GM19043 (cell line): ENCODE results near the gene PKP3.
"Not testable (repeated sequence)": the region's sequence is repeated elsewhere in the genome, so short reads cannot be mapped to it uniquely, and the experiment has no call there.

Source experiments
- ATAC-seq: cut with Tn5 transposase; IDR thresholded peaks from one replicate; pipeline ENCODE4 v1.9.1; 2021; ENCODE audit warnings: low read depth; ENCODE audit not compliant: unreplicated experiment

The PKP3 gene

DNA sequence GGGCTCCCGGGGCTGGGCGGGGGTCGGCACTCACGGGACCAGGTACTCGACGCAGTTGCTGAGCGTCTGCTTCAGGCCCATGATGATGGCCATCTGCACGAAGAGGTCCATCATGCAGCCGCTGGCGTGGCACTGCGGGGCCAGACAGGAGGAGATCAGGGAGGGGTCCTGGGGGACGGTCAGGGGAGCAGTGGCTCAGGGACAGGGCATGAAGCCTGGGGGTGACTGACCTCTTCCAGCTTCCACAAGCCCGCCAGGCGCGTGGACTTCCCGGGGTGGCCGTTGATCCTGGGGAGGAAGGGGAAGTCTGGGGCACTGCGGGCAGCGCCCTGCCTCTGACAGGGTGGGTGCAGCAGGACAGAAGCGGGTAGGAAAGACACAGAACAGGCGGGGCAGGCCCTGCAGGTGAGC lies 26.9 kb downstream of the PKP3 start:
- ATAC-seq, result no peak

DNA sequence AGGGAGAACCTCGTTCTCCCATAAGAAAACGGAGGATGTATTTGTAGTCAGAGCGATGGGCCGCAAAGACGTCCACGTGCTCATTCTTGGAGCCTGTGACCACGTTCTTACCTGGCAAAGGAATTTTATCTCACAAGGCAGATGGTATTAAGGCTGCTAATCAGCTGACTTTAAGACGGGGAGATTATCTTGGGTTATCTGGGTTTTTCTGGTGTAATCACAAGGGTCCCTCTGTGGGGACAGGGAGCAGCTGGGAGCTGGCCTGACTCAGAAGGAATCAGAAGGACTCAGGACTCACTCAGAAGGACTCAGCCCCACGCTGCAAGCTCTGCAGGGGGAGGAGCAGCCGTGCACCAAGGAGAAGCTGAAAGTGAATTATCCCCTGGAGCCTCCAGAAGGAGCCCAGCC lies 28.2 kb downstream of the PKP3 start:
- no peak for ATAC-seq

DNA sequence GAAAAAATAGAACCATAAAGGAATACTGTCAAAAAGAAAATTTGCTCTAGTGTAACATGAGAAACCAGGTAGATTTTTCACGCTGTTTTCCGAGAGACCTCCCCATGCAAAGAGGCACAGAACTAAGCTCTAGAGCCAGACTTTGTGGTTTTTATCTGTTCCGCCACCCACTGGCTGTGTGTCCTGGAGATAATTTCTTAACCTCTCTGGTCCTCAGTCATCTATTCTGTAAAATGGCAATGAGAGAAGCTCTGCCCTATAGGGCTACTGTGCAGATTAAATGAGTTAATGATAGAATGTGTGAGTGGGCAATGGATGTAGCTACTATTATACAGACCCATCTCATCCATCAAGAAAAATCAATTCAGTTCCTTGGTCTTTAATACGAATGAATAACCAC lies 30.2 kb downstream of the PKP3 start:
- ATAC-seq, result no peak

DNA sequence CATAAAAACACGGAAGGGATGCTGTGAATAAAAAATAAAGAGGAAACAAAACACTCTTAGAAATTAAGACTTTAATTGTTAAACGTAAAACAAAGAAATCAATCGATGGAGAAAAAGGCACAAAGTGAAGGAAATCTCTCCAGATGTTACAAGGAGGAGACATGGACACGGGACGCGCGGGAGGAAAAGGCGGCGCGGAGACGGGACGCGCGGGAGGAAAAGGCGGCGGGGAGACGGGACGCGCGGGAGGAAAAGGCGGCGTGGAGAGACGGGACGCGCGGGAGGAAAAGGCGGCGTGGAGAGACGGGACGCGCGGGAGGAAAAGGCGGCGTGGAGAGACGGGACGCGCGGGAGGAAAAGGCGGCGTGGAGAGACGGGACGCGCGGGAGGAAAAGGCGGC lies 30.8 kb downstream of the PKP3 start:
- not testable (repeated sequence) for ATAC-seq

DNA sequence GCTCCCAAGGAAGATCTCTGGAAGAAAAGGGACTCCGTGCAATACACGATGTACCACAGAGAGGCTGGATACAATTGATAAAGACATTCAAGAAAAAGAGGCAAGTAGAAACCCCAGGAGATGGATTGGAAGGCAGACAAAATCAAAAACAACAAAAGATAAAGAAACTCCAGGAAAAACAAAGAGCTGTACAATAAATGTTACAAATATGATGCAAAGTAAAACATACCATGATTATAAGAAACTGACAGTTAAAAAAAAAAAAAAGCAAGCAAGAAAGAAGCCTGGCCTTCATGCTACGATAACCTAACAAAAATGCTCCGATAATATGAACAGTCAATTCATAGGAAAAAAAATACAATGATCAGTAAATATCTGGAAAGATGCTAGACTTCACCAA lies 31.3 kb downstream of the PKP3 start:
- no peak for ATAC-seq

DNA sequence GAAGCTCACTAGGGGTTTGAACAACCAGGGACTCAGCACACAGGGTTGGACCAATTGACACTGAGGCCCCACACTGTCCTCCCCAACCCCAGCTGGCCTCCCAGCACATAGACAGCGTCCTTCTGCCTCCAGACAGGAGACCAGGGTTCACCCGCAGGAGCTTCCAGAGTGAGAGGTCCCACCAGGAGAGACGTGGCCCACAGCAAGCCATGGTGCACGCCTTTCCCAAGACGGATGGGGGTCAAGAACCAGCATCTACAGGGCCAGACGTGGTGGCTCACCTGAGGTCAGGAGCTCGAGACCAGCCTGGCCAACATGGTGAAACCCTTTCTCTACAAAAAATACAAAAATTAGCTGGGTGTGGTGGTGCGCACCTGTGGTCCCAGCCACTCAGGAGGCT lies 32.8 kb downstream of the PKP3 start:
- ATAC-seq, result no peak

DNA sequence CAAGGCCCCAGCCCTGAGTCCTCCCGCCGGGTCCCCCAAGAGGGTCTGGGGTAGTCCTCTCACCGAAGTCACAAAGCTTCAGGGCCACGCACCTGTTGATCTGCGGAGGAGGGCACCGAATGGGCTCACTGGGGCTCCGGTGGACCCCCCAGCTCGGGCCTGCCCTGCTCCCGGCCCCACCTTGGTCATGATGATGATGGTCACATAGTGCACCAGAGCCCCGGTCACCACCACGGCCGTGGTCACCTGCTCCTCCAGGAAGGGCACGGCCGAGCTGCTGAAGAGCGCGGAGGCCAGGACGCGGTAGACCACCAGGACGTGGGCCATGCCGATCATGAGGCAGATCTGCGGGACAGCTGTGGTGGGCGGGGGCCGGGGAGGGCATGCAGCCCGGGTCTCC lies 34.3 kb downstream of the PKP3 start:
- ATAC-seq, result no peak

DNA sequence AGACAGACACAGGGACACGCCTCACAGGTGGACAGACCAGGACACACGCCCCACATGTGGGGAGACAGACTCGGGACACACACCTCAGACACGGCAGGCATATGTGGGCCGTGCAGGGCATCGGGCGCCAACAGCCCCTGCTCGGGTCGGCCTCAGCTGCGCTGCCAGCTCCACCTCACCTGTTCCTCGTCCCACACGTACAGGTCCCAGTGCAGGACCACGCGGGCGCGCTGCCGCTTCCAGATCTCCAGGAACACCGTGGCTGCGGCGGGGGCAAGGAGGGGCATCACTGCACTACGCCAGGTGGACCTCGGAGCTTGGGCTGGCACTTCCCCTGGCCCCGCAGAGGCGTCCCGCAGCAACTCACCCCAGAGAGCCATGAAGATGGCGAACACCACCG lies 35.4 kb downstream of the PKP3 start:
- no peak for ATAC-seq

DNA sequence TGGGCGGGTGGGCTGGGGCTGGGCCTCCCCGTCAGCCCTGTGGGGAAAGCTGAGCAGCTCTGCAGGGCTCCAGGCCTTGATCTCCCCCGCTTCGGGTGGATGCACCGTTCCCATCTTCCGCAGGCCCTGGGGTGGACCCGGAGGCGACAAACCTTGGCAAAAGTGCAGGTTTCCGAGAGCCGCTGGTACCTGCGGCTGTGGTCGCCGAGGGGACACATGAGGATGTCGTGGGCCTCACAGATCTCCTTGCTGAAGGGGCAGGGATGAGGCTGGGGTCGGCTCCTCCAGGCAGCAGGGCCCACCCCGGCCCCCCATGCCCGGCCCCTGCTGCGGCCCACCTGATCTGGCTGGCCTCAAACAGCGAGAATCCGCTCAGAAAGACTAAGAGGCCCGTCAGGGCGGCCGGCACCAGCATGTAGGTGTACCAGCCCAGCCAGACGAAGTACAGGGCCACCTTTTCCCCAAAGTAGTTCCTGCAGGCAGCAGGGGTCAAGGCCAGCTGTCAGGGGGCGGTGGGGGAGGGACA lies 36.0 kb downstream of the PKP3 start:
- ATAC-seq, result no peak

DNA sequence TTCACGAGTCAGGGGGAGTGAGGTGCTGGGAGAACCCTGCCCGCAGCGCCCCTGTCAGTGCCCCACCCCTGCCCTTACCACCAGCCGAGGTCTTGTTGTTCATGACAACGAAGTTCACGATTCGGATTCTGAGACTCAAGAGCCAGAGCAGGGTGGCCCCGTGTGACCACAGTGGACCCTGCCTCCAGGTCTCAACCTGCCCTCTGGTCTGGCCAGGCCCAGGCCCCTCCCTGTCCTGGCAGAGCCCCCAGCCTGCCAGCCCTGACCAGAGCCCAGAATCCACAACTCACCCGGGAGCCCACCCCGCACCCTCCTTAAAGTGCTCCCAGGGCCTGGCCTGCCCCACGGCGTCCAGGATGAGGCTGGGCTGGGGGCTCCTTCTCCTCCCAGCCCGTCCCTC lies 37.9 kb downstream of the PKP3 start:
- no peak for ATAC-seq

DNA sequence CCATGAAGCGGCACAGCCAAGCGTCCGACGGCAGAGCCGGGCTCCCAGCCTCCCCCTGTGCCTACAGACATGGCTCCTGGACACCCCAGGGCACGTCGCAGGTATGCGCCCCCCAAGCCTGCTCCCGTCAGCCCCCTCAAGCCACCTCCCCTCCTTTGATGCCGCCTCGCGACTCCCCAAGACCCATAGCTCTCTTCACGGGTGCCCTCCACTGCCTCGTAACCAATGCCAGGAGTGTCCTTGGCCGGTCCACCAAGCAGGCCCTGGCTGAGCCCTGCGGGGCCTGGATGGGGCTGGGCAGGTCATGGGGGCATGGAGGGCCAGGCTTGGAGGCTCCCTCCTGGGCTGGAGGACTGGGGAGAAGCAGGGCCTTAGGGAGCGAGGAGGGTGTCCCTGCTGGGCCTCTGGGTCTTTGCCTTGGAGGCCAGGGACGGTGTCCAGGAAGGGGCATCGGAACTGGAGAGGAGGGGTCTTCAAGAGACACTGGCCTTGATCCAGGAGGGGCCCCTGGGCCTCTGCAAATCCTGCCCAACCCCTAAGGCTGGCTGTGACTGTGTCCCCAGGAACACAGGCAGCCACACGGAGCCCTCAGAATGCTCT lies 38.6 kb downstream of the PKP3 start:
- no peak for ATAC-seq

DNA sequence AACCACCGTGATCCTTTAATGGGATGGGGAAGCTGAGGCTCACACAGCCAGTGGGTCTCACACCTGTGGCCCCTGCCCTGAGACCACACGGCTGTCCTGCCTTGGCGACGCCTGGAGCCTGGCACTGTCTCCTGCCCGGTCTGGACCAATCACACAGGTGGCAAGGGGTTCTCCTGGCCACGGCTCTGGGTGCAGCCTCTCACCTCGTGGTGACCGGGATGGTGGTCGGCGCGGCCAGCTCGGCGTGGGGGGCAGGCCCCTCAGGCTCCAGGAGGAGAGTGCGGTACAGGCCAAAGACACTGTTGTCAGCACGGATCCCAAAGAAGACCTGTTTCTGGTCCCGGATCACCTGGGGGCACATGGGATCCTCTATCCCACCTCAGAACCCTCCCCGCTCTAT lies 39.1 kb downstream of the PKP3 start:
- no peak for ATAC-seq

DNA sequence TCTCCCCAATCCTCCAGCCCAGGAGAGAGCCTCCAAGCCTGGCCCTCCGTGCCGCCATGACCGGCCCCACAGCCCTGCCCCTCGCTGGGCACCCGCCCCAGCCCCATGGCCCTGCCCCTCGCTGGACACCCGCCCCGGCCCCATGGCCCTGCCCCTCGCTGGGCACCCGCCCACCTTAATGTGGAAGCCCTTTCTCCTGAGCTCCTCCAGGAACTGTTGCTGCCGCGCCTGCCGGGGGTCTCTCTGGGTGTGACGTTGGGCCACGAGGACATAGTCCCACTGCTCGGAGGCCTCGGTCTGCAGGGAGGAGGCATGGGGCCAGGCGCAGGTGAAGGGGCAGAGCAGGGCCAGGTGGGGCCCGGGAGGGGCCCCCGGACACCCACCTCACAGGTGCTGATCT lies 39.6 kb downstream of the PKP3 start:
- no peak for ATAC-seq

DNA sequence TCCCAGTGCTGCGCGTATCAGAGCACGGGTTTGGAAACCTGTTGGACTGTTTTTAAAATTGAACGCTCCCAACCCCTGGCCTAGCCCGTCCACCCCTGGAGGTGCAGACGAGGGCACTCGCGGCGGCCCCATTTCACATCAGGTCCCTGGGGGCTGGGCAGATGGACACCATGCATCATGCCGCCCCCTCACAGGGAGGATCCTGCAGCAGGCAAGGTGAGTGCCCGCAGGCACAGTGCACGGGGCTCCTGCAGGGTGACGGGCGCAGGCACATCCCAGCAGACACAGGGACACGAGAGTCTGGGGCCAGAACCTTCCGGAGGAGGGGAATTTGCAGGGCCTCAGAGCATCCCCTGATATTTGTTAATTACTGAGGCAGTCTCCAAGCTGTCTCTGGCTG lies 40.5 kb downstream of the PKP3 start:
- no peak for ATAC-seq

DNA sequence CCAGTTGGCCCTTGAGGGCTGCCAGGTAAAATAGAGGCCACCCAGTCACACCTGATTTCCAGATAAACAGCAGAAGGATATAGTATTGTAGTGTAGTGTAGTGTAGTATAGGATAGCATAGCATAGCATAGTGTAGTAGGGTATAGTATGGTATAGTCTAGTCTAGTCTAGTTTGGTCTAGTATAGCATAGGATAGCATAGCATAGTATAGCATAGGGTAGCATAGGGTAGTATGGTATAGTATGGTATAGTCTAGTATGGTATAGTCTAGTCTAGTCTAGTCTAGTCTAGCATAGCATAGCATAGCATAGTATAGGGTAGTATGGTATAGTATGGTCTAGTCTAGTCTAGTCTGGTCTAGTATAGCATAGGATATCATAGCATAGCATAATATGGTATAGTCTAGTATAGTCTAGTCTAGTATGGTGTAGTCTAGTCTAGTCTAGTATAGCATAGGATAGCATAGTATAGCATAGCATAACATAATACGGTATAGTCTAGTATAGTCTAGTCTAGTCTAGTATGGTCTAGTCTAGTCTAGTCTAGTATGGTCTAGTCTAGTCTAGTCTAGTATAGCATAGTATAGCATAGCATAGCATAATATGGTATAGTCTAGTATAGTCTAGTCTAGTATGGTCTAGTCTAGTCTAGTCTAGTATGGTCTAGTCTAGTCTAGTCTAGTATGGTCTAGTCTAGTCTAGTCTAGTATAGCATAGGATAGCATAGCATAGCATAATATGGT lies 41.2 kb downstream of the PKP3 start:
- ATAC-seq, result not testable (repeated sequence)

DNA sequence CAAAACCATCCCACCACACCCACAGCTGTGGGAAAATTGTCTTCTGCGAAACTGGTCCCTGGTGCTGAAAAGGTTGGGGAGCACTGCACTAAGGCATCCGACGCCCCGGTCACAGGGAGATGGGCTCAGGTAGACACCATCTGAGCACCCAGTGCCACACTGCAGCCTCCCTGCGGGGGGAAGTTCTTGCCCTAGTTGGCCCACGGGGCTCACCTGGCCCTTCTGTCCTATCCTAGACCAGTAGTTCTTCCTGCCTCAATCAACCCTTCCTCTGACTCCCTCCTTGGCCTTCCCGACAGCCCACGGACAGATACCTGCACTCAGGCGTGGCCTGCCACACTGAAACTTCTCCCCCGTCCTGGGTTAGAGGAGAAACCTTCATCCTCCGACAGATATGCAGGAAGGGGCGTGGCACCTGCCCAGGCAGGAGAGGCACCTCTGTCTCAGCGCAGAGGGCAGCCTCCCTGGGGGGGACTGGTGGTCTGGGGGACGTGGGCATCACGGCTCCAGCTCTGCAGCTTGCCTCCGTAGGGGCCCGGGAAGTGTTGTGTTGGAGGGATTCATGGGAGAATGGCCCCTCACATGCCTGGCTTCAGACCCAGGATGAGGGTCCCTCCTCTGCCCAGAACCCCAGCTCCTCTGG lies 43.3 kb downstream of the PKP3 start:
- ATAC-seq, result no peak

DNA sequence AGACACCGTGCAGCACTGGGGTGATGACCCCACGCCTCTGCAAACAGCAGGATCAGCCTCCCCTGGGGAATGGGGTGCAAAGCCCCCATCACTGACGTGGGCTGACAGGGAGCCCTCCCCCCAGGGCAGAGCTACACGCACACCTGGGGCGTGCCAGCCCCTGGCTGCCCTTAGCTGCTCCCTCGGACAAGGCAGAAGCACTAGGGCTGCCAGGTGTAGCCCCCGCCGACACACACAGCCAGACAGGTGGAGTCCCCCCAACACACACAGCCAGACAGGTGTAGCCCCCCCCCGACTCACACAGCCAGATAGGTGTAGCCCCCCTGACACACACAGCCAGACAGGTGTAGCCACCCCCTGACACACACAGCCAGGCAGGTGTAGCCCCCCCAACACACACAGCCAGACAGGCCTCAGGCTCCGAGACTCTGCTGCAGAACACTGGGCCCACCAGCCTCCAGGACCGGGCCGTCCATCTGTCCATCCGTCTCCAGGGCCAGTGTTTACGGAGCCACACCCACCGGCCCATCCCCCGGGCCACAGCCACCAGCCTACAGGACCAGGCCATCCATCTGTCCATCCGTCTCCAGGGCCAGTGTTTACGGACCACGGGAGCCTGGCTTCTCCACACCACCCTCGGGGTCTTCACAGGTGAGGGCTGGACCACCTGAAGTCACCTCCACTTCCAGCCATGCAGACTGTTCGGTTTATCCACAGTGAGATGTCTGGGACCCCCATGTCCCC lies 44.3 kb downstream of the PKP3 start:
- no peak for ATAC-seq

DNA sequence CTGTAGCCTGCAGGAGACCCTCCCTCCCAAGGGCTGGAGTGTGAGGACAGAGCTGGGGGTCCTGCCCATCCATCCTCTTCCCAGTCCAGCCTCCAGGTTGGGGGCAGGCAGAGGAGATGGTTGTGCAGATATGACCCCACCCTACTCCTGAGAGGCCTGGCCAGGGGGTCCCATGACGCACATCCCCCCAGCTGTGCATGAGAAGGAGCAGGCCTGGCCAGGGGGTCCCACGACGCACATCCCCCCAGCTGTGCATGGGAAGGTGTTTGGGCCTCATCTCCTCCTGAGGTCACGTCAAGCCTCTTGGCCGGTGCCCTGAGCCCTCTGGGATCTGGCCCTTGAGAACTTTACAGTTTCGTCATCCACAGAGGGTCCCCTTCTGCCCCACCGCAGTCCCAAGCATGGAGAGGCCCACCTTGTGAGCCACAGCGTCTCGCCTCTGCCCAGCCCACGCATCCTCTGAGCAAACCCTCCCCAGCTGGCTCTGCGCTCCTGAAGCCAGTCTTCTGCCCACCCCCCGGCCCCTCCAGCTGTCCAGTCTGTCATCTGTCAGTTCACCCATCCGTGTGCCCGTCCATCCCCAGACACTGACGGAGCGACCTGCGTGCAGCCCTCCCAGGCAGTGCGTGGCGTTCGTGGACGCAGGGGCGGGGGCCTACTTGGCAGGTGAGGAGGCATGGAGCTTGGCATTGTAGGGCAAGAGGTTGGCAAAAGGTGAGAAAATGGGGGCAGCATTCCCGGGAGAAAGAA lies 45.5 kb downstream of the PKP3 start:
- ATAC-seq, result no peak

DNA sequence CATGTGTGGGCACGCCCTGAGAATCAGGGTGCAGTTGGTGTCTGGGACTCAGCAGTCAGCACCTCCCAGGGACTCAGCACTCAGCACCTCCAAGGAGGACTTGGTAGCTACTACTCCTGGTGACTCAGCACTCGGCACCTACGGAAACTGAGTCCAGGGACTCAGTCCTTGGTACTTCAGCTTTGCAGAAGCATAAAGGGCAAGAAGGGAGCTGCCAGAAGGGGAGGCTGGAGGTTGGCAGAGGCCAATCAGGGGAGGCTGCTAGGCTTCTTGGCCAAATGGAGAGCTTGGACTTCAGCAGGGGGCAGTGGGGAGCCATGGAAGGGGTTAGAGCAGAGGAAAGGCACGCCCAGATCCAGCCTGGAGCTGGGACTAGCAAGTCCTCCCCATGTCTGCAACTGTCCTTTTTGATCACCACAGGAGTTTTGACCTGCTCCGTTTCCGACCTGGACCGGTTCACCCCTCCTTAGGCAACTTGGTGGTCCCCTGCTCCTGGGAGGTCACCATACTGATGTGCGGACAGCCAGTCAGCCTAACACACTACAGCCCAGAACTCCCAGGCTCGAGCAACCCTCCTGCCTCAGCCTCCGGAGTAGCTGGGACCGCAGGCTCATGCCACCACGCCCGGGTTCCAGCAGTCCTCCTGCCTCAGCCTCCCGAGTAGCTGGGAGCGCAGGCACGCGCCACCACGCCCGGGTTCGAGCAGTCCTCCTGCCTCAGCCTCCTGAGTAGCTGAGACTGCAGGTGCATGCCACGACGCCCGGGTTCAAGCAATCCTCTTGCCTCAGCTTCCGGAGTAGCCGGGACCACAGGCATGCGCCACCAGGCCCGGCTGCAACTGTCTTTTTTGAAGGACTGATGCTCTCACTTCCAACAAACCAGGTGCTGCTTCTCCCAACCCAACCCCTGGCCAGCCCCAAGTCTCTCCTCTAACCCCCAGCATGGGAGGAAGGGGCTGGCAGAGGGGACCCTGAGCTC lies 46.3 kb downstream of the PKP3 start:
- no peak for ATAC-seq
